NCI-H1930 (cell line): Measurements from ENCODE around the gene AFMID.
"Not testable (repeated sequence)": the region's sequence is repeated elsewhere in the genome, so short reads cannot be mapped to it uniquely, and the experiment has no call there.

Experiments used
- DNase-seq, 2 experiments: peaks; one replicate each; lab custom pipeline; 2025; lab: John Stamatoyannopoulos, UW

AFMID gene

GRCh38 chr17:78238823-78239488 is 51.8 kb downstream of the AFMID start:
- DNase-seq: no peak

- DNase-seq: no peak
Observed at GRCh38 chr17:78239489-78239931, 52.3 kb downstream of the AFMID start.

GRCh38 chr17:78240012-78240655 is 53.0 kb downstream of the AFMID start:
- DNase-seq: no peak

- DNase-seq: no peak
Observed at GRCh38 chr17:78240839-78241238, 53.7 kb downstream of the AFMID start.

- DNase-seq: no peak
Observed at GRCh38 chr17:78241277-78242023, 54.3 kb downstream of the AFMID start.

GRCh38 chr17:78242024-78242742 is 55.0 kb downstream of the AFMID start:
- no peak for DNase-seq

- DNase-seq: no peak
Observed at GRCh38 chr17:78247304-78247703, 60.1 kb downstream of the AFMID start.

- no peak for DNase-seq
Observed at GRCh38 chr17:78248051-78248914, 61.1 kb downstream of the AFMID start.

GRCh38 chr17:78249074-78249817 is 62.1 kb downstream of the AFMID start:
- no peak for DNase-seq

GRCh38 chr17:78249818-78250806 is 63.0 kb downstream of the AFMID start:
- no peak for DNase-seq

GRCh38 chr17:78250891-78251772 is 64.0 kb downstream of the AFMID start:
- DNase-seq: peak; percentile 83 to 86

GRCh38 chr17:78251773-78252103 is 64.6 kb downstream of the AFMID start:
- DNase-seq: no peak

GRCh38 chr17:78252111-78252634 is 65.0 kb downstream of the AFMID start:
- DNase-seq: no peak

GRCh38 chr17:78252701-78253635 is 65.8 kb downstream of the AFMID start:
- DNase-seq: no peak

GRCh38 chr17:78253636-78253945 is 66.4 kb downstream of the AFMID start:
- not testable (repeated sequence) for DNase-seq

- DNase-seq: peak; percentile 86 to 93
Observed at GRCh38 chr17:78253946-78254672, 66.9 kb downstream of the AFMID start.
